Measurements from ENCODE around the gene CFAP68. TPM values are rescaled to one million over a fixed set of nuclear protein-coding genes. Genes with fewer than 3 reads are reported as not detected.

The CFAP68 gene
- total RNA-seq, 1 donor from 2014 or later, result 14.5 TPM

- H3K4me3 ChIP-seq (ENCODE audit: low read depth, low read length), result no peak overlapping the region
- no peak for TF ChIP-seq CTCF (IDR thresholded peaks at IDR 0.05; ENCODE audit: insufficient read depth, low read length, severe bottlenecking)
- H3K27me3 ChIP-seq (ENCODE audit: control insufficient read depth, insufficient read depth, low read length), result no peaks in the 10 kb centered on the region
- no peak for DNase-seq (ENCODE audit: low read depth)
- no peak for FAIRE-seq
- H3K36me3 ChIP-seq (ENCODE audit: control insufficient read depth, insufficient read depth, low read length), result peaks cover 1% of the 10 kb centered on the region
Measured at GRCh38 chr11:111845276-111846028, 33.9 kb upstream of the CFAP68 start.

GRCh38 chr11:111846063-111846462, 33.3 kb upstream of the CFAP68 start:
- Histone ChIP-seq H3K4me3 (ENCODE audit: low read depth, low read length) (no peak overlapping the region), H3K36me3 (ENCODE audit: control insufficient read depth, insufficient read depth, low read length) (peaks cover 1% of the 10 kb centered on the region), H3K27me3 (ENCODE audit: control insufficient read depth, insufficient read depth, low read length) (no peaks in the 10 kb centered on the region)
- FAIRE-seq, result no peak
- peak; percentile 51 for DNase-seq (ENCODE audit: low read depth)
- no peak for TF ChIP-seq CTCF (IDR thresholded peaks at IDR 0.05; ENCODE audit: insufficient read depth, low read length, severe bottlenecking)

GRCh38 chr11:111846636-111847035, 32.7 kb upstream of the CFAP68 start:
- DNase-seq (ENCODE audit: low read depth) (peak; percentile 23), FAIRE-seq (no peak)
- Histone ChIP-seq H3K36me3 (ENCODE audit: control insufficient read depth, insufficient read depth, low read length) (peaks cover 1% of the 10 kb centered on the region), H3K4me3 (ENCODE audit: low read depth, low read length) (no peak overlapping the region), H3K27me3 (ENCODE audit: control insufficient read depth, insufficient read depth, low read length) (no peaks in the 10 kb centered on the region)
- TF ChIP-seq CTCF (IDR thresholded peaks at IDR 0.05; ENCODE audit: insufficient read depth, low read length, severe bottlenecking), result no peak

GRCh38 chr11:111849631-111850030, 29.7 kb upstream of the CFAP68 start:
- no peaks in the 10 kb centered on the region for H3K27me3 ChIP-seq (ENCODE audit: control insufficient read depth, insufficient read depth, low read length)
- H3K36me3 ChIP-seq (ENCODE audit: control insufficient read depth, insufficient read depth, low read length), result peaks cover 3% of the 10 kb centered on the region
- no peak for FAIRE-seq
- no peak overlapping the region for H3K4me3 ChIP-seq (ENCODE audit: low read depth, low read length)
- DNase-seq (ENCODE audit: low read depth), result no peak
- no peak for TF ChIP-seq CTCF (IDR thresholded peaks at IDR 0.05; ENCODE audit: insufficient read depth, low read length, severe bottlenecking)

- peaks cover 3% of the 10 kb centered on the region for H3K36me3 ChIP-seq (ENCODE audit: control insufficient read depth, insufficient read depth, low read length)
- no peak for FAIRE-seq
Measured at GRCh38 chr11:111851067-111851466, 28.3 kb upstream of the CFAP68 start.

More at GRCh38 chr11:111851067-111851466, 28.3 kb upstream of the CFAP68 start:
- TF ChIP-seq CTCF (IDR thresholded peaks at IDR 0.05; ENCODE audit: insufficient read depth, low read length, severe bottlenecking), result no peak
- no peak overlapping the region for H3K4me3 ChIP-seq (ENCODE audit: low read depth, low read length)
- DNase-seq (ENCODE audit: low read depth), result no peak
- H3K27me3 ChIP-seq (ENCODE audit: control insufficient read depth, insufficient read depth, low read length), result no peaks in the 10 kb centered on the region
